Subcutaneous adipose tissue (tissue), 4 donors: Measurements from ENCODE around the gene PCSK5. TPM values are rescaled to one million over a fixed set of nuclear protein-coding genes. Genes with fewer than 3 reads are reported as not detected.

Experiments
- CTCF ChIP-seq: fragments of 450-650 bp; IDR thresholded peaks from one replicate; pipeline ENCODE4 v1.5.1; 2016; ENCODE audit warnings: low read depth, mild to moderate bottlenecking, control low read depth, antibody characterized with exemption, moderate library complexity
- total RNA-seq, 4 donors: library from RNA; depleted of rRNA; stranded (reverse); fragments of >200 nt; gene quantifications; one replicate each; pipeline ENCODE4 v1.1.0, GENCODE V29; 2016

The PCSK5 gene
- total RNA-seq, 4 donors from 2014 or later = 18.4 to 36.4 (median 20.1) TPM

GRCh38 chr9:76194896-76195295 is 304.4 kb downstream of the PCSK5 start:
- no peak for TF ChIP-seq CTCF

- no peak for TF ChIP-seq CTCF
Measured at GRCh38 chr9:76198336-76198735, 307.9 kb downstream of the PCSK5 start.

GRCh38 chr9:76200315-76200714 is 309.8 kb downstream of the PCSK5 start:
- TF ChIP-seq CTCF = no peak

GRCh38 chr9:76200745-76201144 is 310.3 kb downstream of the PCSK5 start:
- TF ChIP-seq CTCF = no peak

- TF ChIP-seq CTCF = no peak
Measured at GRCh38 chr9:76203373-76203772, 312.9 kb downstream of the PCSK5 start.

- no peak for TF ChIP-seq CTCF
Measured at GRCh38 chr9:76206821-76207220, 316.3 kb downstream of the PCSK5 start.

GRCh38 chr9:76213751-76214150 is 323.3 kb downstream of the PCSK5 start:
- no peak for TF ChIP-seq CTCF
